MM.1S (cell line): ENCODE results near the gene SVOP.

Experiments used
- EZH2phosphoT487 ChIP-seq: fragments of 300-600 bp; sonication (generic); IDR thresholded peaks from 2 replicates; pipeline ENCODE4 v1.6.1; 2018; ENCODE audit warnings: antibody characterized with exemption, low read length
- TF ChIP-seq, protein P1 (sequence below): fragments of 300-600 bp; sonication (generic); IDR thresholded peaks from 2 replicates; pipeline ENCODE4 v1.5.1; 2016; ENCODE audit warnings: antibody characterized with exemption, low read length, mixed read lengths

DNA sequence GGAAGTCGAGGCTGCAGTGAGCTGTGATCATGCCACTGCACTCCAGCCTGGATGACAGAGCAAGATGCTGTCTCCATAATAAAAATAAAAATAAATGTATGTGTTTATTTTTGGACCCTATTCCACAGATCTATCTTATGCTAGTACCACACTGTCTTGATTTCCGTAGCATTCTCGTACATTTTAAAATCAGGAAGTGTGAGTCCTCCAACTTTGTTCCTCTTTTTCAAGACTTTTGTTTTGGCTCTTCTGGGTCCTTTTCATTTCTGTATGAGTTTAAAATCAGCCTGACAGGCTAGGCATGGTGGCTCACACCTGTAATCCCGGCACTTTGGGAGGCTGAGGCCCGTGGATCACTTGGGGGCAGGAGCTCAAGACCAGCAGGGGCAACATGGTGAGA is 115.1 kb downstream of the SVOP start:
- TF ChIP-seq, protein P1, sequence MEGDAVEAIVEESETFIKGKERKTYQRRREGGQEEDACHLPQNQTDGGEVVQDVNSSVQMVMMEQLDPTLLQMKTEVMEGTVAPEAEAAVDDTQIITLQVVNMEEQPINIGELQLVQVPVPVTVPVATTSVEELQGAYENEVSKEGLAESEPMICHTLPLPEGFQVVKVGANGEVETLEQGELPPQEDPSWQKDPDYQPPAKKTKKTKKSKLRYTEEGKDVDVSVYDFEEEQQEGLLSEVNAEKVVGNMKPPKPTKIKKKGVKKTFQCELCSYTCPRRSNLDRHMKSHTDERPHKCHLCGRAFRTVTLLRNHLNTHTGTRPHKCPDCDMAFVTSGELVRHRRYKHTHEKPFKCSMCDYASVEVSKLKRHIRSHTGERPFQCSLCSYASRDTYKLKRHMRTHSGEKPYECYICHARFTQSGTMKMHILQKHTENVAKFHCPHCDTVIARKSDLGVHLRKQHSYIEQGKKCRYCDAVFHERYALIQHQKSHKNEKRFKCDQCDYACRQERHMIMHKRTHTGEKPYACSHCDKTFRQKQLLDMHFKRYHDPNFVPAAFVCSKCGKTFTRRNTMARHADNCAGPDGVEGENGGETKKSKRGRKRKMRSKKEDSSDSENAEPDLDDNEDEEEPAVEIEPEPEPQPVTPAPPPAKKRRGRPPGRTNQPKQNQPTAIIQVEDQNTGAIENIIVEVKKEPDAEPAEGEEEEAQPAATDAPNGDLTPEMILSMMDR, result no peak
- no peak for TF ChIP-seq EZH2phosphoT487
